GM10248 (cell line): ENCODE results near the gene MGRN1.

Experiments used
- CTCF ChIA-PET: fragments of 300-600 bp; sonication (Branson Sonifier 250); formaldehyde crosslinking; extraction: SDS; loops from one replicate; lab custom pipeline; 2021; ENCODE audit warnings: antibody characterized with exemption; lab: Yijun Ruan, JAX
- POLR2A ChIA-PET: fragments of 350-650 bp; sonication (Branson Sonifier 250); formaldehyde crosslinking; extraction: SDS; loops from one replicate; lab custom pipeline; 2020; ENCODE audit warnings: antibody characterized with exemption; lab: Yijun Ruan, JAX
- DNase-seq: peaks from one replicate; pipeline ENCODE4 v3.0.0; 2012; ENCODE audit errors: extremely low spot score
- TF ChIP-seq, protein P1 (sequence below): IDR thresholded peaks from 2 replicates; pipeline ENCODE4 v1.5.1; 2012; ENCODE audit warnings: mild to moderate bottlenecking, low read depth; ENCODE audit errors: extremely low read depth, missing control alignments, control extremely low read depth

The MGRN1 gene

GRCh38 chr16:4654964-4655590, 30.5 kb downstream of the MGRN1 start:
- DNase-seq = no peak
- ChIA-PET CTCF (no interaction called here), POLR2A (no interaction called here)
- TF ChIP-seq, protein P1, sequence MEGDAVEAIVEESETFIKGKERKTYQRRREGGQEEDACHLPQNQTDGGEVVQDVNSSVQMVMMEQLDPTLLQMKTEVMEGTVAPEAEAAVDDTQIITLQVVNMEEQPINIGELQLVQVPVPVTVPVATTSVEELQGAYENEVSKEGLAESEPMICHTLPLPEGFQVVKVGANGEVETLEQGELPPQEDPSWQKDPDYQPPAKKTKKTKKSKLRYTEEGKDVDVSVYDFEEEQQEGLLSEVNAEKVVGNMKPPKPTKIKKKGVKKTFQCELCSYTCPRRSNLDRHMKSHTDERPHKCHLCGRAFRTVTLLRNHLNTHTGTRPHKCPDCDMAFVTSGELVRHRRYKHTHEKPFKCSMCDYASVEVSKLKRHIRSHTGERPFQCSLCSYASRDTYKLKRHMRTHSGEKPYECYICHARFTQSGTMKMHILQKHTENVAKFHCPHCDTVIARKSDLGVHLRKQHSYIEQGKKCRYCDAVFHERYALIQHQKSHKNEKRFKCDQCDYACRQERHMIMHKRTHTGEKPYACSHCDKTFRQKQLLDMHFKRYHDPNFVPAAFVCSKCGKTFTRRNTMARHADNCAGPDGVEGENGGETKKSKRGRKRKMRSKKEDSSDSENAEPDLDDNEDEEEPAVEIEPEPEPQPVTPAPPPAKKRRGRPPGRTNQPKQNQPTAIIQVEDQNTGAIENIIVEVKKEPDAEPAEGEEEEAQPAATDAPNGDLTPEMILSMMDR = no peak

- POLR2A ChIA-PET = no interaction called here
- DNase-seq = no peak
- CTCF ChIA-PET = no interaction called here
- TF ChIP-seq, protein P1 = no peak
Measured at GRCh38 chr16:4655801-4656200, 31.2 kb downstream of the MGRN1 start.

GRCh38 chr16:4656221-4656620, 31.6 kb downstream of the MGRN1 start:
- DNase-seq = no peak
- TF ChIP-seq, protein P1 = no peak
- POLR2A ChIA-PET = no interaction called here
- CTCF ChIA-PET = interaction anchor here (1.0 kb wide), 1 partner anchor 32 kb away, joined by 4 read pairs; the partner anchor contains the start of gene MGRN1

DNA sequence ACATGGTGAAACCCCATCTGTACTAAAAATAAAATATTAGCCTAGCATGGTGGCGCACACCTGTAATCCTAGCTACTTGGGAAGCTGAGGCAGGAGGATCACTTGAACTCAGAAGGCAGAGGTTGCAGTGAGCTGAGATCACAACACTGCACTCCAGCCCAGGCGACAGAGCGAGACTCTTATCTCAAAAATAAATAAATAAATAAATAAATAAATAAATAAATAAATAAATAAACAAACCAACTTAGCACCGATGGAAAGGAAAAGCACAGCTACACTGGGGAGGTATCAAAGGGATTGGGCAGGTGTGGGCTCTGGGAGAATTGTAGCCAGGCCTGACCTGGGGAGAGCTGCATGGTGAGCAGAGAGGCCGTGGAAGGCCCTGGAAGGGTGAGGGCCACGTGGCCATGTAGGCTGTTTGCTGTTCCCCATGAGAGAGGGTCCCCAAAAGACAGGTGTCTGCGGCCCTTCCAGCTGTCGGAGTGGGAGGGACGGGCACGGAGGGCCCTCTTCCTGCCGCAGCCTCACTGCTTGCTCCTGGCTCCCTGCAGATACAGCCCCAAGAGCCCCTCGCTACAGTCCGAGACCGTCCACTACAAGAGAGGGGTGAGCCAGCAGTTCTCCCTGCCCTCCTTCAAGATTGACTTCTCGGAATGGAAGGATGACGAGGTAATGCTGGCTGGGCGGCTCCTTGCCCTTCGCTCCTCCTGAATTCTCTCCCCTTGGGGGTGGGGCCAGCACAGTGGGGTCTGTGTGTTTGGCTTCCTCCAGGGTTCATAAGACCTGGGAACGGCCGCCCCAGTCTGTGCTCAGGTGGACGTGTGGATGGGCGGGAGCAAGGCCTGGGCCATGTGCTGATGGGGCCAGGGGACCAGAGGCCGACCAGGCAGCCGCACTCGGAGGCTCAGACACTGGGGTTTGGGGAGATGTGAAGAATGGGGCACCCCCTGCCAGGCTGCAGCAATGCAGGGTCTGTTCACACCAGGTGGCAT, 32.4 kb downstream of the MGRN1 start:
- CTCF ChIA-PET = interaction anchor here (1.0 kb wide), 1 partner anchor 33 kb away, joined by 4 read pairs; the partner anchor contains the start of gene MGRN1
- POLR2A ChIA-PET = no interaction called here
- no peak for DNase-seq
- TF ChIP-seq, protein P1 = no peak

GRCh38 chr16:4659363-4660353, 35.0 kb downstream of the MGRN1 start:
- CTCF ChIA-PET = interaction anchor here (1.0 to 1.3 kb wide), 3 partner anchors 9 to 194 kb away, joined by 3 to 4 read pairs (median 3); no protein-coding TSS in a partner anchor
- no peak for DNase-seq
- TF ChIP-seq, protein P1 = no peak
- POLR2A ChIA-PET = no interaction called here
